PC-3 (cell line): ENCODE results near the gene USP3. TPM values are rescaled to one million over a fixed set of nuclear protein-coding genes. Genes with fewer than 3 reads are reported as not detected.

Experiments
- ATAC-seq: fragments of 200-7000 bp; cut with Tn5 transposase; 2 replicates; pipeline ENCODE4 v1.9.1; 2020; ENCODE audit warnings: mild to moderate bottlenecking, moderate library complexity
- BruUV-seq: library from RNA; stranded (reverse); fragments of 400-500 nt; replicated peaks from 2 replicates; lab custom pipeline; 2021; lab: Mats Ljungman, UMichigan
- CTCF ChIA-PET: fragments of 300-600 bp; sonication (Branson Sonifier 250); formaldehyde crosslinking; loops from one replicate; lab custom pipeline; 2022; ENCODE audit warnings: antibody characterized with exemption; lab: Charles Lee
- POLR2A ChIA-PET: fragments of 300-600 bp; sonication (Branson Sonifier 250); formaldehyde crosslinking; loops from one replicate; lab custom pipeline; 2022; ENCODE audit warnings: antibody characterized with exemption; ENCODE audit not compliant: unreplicated experiment; lab: Charles Lee
- DNase-seq: peaks from one replicate; pipeline ENCODE4 v3.0.0-alpha.2; 2015
- H2AFZ ChIP-seq: fragments of 300-600 bp; sonication (generic); 2 replicates; pipeline ENCODE4 v1.6.0; 2016; ENCODE audit warnings: antibody characterized with exemption, low read length
- H3F3A ChIP-seq: fragments of 300-600 bp; sonication (generic); one replicate; pipeline ENCODE4 v1.6.0; 2017; ENCODE audit warnings: antibody characterized with exemption, low read length, control low read depth, mild to moderate bottlenecking; ENCODE audit not compliant: unreplicated experiment
- H3K27ac ChIP-seq: fragments of 300-600 bp; sonication (generic); 2 replicates; pipeline ENCODE4 v1.5.1; 2016; ENCODE audit warnings: mild to moderate bottlenecking, low read length
- H3K27me3 ChIP-seq: fragments of 300-600 bp; sonication (generic); 2 replicates; pipeline ENCODE4 v1.6.1; 2016; ENCODE audit warnings: low read length, mixed read lengths
- H3K36me3 ChIP-seq: fragments of 300-600 bp; sonication (generic); 2 replicates; pipeline ENCODE4 v1.6.1; 2016; ENCODE audit warnings: low read depth, mixed run types, low read length, mixed read lengths
- H3K4me1 ChIP-seq: fragments of 300-600 bp; sonication (generic); 2 replicates; pipeline ENCODE4 v1.5.1; 2016; ENCODE audit warnings: low read length; ENCODE audit not compliant: insufficient read depth
- H3K4me2 ChIP-seq: fragments of 300-600 bp; sonication (generic); 2 replicates; pipeline ENCODE4 v1.6.0; 2016; ENCODE audit warnings: low read length
- H3K4me3 ChIP-seq: fragments of 300-600 bp; sonication (generic); 2 replicates; pipeline ENCODE4 v1.5.1; 2016; ENCODE audit warnings: mild to moderate bottlenecking, low read length, mixed read lengths
- H3K79me2 ChIP-seq: fragments of 300-600 bp; sonication (generic); 2 replicates; pipeline ENCODE4 v1.6.1; 2017; ENCODE audit warnings: low read length, mixed read lengths
- H3K9ac ChIP-seq: fragments of 300-600 bp; sonication (generic); 2 replicates; pipeline ENCODE4 v1.6.0; 2016; ENCODE audit warnings: mild to moderate bottlenecking, low read length
- H3K9me2 ChIP-seq: fragments of 300-600 bp; sonication (generic); replicated peaks from 2 replicates; pipeline ENCODE4 v1.6.1; 2016; ENCODE audit warnings: mixed run types, low read length, mixed read lengths
- H3K9me3 ChIP-seq: fragments of 300-600 bp; sonication (generic); 2 replicates; pipeline ENCODE4 v1.6.1; 2016; ENCODE audit warnings: low read length, mixed read lengths
- H4K20me1 ChIP-seq: fragments of 300-600 bp; sonication (generic); 2 replicates; pipeline ENCODE4 v1.6.1; 2016; ENCODE audit warnings: low read length, mixed read lengths
- EZH2 ChIP-seq: fragments of 300-600 bp; sonication (generic); IDR thresholded peaks from one replicate; pipeline ENCODE4 v1.6.1; 2017; ENCODE audit warnings: antibody characterized with exemption, mild to moderate bottlenecking, low read length; ENCODE audit not compliant: unreplicated experiment
- EZH2phosphoT487 ChIP-seq: fragments of 300-600 bp; sonication (generic); IDR thresholded peaks from 2 replicates; pipeline ENCODE4 v1.6.1; 2018; ENCODE audit warnings: mild to moderate bottlenecking, antibody characterized with exemption, low read length, borderline replicate concordance
- intact Hi-C: fragments of 100-400 bp; cut with micrococcal nuclease; formaldehyde crosslinking; loops from 2 replicates; pipeline ENCODE4 v1.9.0; 2023
- total RNA-seq: library from RNA; depleted of rRNA; stranded (reverse); fragments of >200 nt; gene quantifications from 2 replicates; pipeline ENCODE4 v1.2.3, GENCODE V29; 2014
- TF ChIP-seq, protein P1 (sequence below): fragments of 300-600 bp; sonication (generic); conservative IDR thresholded peaks from 2 replicates; pipeline ENCODE4 v1.5.1; 2017; ENCODE audit warnings: antibody characterized with exemption, low read depth, mild to moderate bottlenecking, low read length

USP3 gene
- total RNA-seq, 1 experiment from 2014 or later, result 26.9 TPM

DNA sequence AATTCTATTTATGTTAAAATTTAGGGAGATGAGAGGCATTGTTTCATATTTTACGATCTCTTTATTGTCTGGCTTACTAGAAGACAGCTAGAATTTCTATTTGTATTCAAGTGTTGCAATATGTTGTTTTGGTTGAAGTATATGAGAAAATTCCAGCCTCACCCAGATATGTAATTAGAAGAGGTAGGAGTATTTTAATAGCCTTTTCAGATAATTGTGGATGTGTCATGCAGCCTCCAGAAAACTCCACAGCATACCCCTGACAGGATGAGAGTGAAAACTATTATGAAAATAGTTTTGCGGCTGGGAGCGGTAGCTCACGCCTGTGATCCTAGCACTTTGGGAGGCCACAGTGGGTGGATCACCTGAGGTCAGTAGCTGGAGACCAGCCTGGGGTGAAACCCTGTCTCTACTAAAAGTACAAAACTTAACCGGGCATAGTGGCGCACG is 21.5 kb upstream of the USP3 start:
- Histone ChIP-seq H3K79me2 (no peaks in the 10 kb centered on the region), H3K27me3 (no peaks in the 10 kb centered on the region), H3K9ac (no peak overlapping the region), H3K27ac (no peak overlapping the region), H2AFZ (no peak overlapping the region), H3K4me1 (peaks cover 19% of the 10 kb centered on the region), H3K4me2 (no peak overlapping the region), H3K36me3 (no peaks in the 10 kb centered on the region), H3F3A (no peaks in the 10 kb centered on the region), H3K9me2 (no peaks in the 10 kb centered on the region), H3K4me3 (no peak overlapping the region), H3K9me3 (no peaks in the 10 kb centered on the region), H4K20me1 (no peaks in the 10 kb centered on the region)
- ATAC-seq (peak; percentile 23; the same call in 1 of the 2 replicates), DNase-seq (no peak)
- BruUV-seq, result no TSS peak
- TF ChIP-seq EZH2phosphoT487, result no peak
- TF ChIP-seq EZH2, result no peak
- TF ChIP-seq, protein P1, sequence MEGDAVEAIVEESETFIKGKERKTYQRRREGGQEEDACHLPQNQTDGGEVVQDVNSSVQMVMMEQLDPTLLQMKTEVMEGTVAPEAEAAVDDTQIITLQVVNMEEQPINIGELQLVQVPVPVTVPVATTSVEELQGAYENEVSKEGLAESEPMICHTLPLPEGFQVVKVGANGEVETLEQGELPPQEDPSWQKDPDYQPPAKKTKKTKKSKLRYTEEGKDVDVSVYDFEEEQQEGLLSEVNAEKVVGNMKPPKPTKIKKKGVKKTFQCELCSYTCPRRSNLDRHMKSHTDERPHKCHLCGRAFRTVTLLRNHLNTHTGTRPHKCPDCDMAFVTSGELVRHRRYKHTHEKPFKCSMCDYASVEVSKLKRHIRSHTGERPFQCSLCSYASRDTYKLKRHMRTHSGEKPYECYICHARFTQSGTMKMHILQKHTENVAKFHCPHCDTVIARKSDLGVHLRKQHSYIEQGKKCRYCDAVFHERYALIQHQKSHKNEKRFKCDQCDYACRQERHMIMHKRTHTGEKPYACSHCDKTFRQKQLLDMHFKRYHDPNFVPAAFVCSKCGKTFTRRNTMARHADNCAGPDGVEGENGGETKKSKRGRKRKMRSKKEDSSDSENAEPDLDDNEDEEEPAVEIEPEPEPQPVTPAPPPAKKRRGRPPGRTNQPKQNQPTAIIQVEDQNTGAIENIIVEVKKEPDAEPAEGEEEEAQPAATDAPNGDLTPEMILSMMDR, result no peak
- intact Hi-C loops, result no loop called here
- POLR2A ChIA-PET, result interaction anchor here (0.7 kb wide), 1 partner anchor 107 kb away, joined by 7 read pairs; no protein-coding TSS in a partner anchor
- CTCF ChIA-PET, result interaction anchor here (0.6 kb wide), 1 partner anchor 29 kb away, joined by 3 read pairs; no protein-coding TSS in a partner anchor

GRCh38 chr15:63483521-63484371 is 20.6 kb upstream of the USP3 start:
- Histone ChIP-seq H4K20me1 (no peaks in the 10 kb centered on the region), H3K79me2 (no peaks in the 10 kb centered on the region), H3K4me3 (no peak overlapping the region), H3K4me1 (peaks cover 19% of the 10 kb centered on the region), H3K9me2 (no peaks in the 10 kb centered on the region), H3K9ac (no peak overlapping the region), H3K4me2 (no peak overlapping the region), H3F3A (no peaks in the 10 kb centered on the region), H3K27me3 (no peaks in the 10 kb centered on the region), H2AFZ (no peak overlapping the region; the same call in 1 of the 2 replicates), H3K27ac (no peak overlapping the region), H3K36me3 (no peaks in the 10 kb centered on the region), H3K9me3 (no peaks in the 10 kb centered on the region)
- POLR2A ChIA-PET, result no interaction called here
- CTCF ChIA-PET, result interaction anchor here (0.9 kb wide), 1 partner anchor 17 kb away, joined by 3 read pairs; no protein-coding TSS in a partner anchor
- BruUV-seq, result no TSS peak
- TF ChIP-seq, protein P1, result no peak
- no peak for TF ChIP-seq EZH2
- no peak for TF ChIP-seq EZH2phosphoT487
- intact Hi-C loops, result no loop called here
- ATAC-seq (peak; percentile 35), DNase-seq (no peak)
